Measurements from ENCODE around the gene IQCM.

The IQCM gene

DNA sequence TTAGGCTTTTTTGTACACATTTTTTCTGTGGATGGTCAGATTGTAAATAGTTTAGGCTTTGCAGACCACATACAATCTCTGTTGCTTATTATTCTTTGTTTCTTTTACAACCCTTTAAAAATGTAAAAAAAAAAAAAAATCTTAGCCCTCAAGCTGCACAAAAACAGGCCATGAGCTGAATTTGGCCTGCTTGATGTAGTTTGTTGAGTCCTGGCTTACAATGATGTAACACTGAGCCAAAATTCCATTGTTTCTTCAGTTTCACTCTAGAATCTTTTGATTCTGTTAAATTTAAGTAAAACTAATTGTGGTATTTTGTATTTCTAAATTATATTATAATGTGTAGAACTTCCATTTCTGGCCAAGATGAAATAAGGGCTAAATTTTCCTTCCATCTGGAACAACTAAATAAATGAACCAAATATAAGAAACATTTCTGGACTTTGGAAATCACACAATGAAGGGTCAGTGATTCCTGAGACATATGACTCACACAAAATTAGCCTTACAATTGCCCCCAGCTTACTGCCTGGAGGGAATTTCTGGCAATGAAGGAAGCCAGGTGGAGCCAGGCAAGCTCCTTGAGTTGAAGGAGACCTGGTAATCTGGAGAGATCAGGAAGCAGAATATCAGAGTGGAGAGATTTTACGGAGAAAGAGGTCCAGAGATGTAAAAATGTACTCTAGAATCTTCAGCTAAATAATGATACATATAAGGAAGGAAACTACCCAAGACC is 29.8 kb downstream of the IQCM start:
- DNase-seq (ENCODE audit: low read depth in 2 of 2) = peak; percentile 24 to 25
- no peak for TF ChIP-seq CTCF (IDR thresholded peaks at IDR 0.05; ENCODE audit: low read depth, low read length)

GRCh38 chr4:149784018-149784417 is 31.6 kb downstream of the IQCM start:
- no peak for TF ChIP-seq CTCF (IDR thresholded peaks at IDR 0.05; ENCODE audit: low read depth, low read length)
- H3K4me3 ChIP-seq (replicated peaks in 1 of 2; ENCODE audit: low read depth in 2 of 2, low read length in 2 of 2) = no peak overlapping the region
- DNase-seq (ENCODE audit: low read depth in 2 of 2) = peak; percentile 27 to 77

More for the DNA sequence above, 29.8 kb downstream of the IQCM start:
- no peak overlapping the region for H3K4me3 ChIP-seq (replicated peaks in 1 of 2; ENCODE audit: low read depth in 2 of 2, low read length in 2 of 2)

GRCh38 chr4:149781150-149781549 is 34.5 kb downstream of the IQCM start:
- DNase-seq (ENCODE audit: low read depth in 2 of 2) = peak; percentile 41 to 78
- TF ChIP-seq CTCF (IDR thresholded peaks at IDR 0.05; ENCODE audit: low read depth, low read length) = no peak
- H3K4me3 ChIP-seq (replicated peaks in 1 of 2; ENCODE audit: low read depth in 2 of 2, low read length in 2 of 2) = no peak overlapping the region

- no peak for TF ChIP-seq CTCF (IDR thresholded peaks at IDR 0.05; ENCODE audit: low read depth, low read length)
- no peak overlapping the region for H3K4me3 ChIP-seq (replicated peaks in 1 of 2; ENCODE audit: low read depth in 2 of 2, low read length in 2 of 2)
- DNase-seq (ENCODE audit: low read depth in 2 of 2) = no peak
Measured at GRCh38 chr4:149768477-149768876, 47.2 kb downstream of the IQCM start.

DNA sequence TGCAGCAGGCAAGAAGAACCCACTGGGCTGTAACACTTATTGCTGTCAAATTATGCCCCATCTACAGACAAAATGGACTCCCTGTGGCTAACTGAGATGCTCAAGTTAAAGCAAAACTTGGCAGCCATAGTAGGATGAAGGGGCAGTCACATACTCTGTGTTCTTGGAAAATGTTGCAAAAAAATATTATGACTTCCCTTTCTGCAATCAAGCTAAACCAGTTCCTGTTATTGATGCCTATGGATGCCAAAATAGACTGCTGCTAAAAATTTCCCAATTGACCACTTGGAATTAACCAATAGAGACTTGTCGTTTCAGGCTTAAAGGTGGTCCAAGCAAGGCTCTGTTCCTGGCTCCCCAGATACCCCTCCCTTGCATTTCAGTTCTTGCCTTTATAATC is 49.5 kb downstream of the IQCM start:
- DNase-seq (ENCODE audit: low read depth in 2 of 2) = no peak
- no peak for TF ChIP-seq CTCF (IDR thresholded peaks at IDR 0.05; ENCODE audit: low read depth, low read length)
- H3K4me3 ChIP-seq (replicated peaks in 1 of 2; ENCODE audit: low read depth in 2 of 2, low read length in 2 of 2) = no peak overlapping the region

DNA sequence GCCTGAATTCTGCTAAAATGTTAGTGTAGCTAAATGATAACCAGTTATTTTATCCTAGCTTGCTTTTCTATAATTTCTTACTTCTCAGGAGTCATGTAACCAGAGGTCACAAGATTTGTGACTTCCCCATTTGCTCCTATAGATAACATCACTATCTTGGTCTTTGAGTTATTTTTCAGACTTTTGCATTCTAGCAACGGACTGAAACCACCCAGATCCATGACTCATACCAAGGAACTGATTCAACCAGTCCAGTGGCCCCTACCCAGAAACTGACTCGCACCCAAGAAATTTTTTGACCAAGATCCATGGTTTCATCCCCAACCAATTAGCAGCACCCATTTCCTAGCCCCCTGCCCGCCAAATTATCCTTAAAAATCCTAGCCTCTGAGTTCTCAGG is 50.0 kb downstream of the IQCM start:
- TF ChIP-seq CTCF (IDR thresholded peaks at IDR 0.05; ENCODE audit: low read depth, low read length) = no peak
- DNase-seq (ENCODE audit: low read depth in 2 of 2) = peak; percentile 18 to 49

GRCh38 chr4:149755969-149756368 is 59.7 kb downstream of the IQCM start:
- H3K4me3 ChIP-seq (replicated peaks in 1 of 2; ENCODE audit: low read depth in 2 of 2, low read length in 2 of 2) = no peak overlapping the region
- DNase-seq (ENCODE audit: low read depth in 2 of 2) = no peak
- no peak for TF ChIP-seq CTCF (IDR thresholded peaks at IDR 0.05; ENCODE audit: low read depth, low read length)

More for the DNA sequence above, 50.0 kb downstream of the IQCM start:
- H3K4me3 ChIP-seq (replicated peaks in 1 of 2; ENCODE audit: low read depth in 2 of 2, low read length in 2 of 2) = no peak overlapping the region
